Stimulated activated naive B cell treated with anti-CD40 and anti-IgM and Interleukin-4, amounts not matched to agents 10 μg/mL and 1 μg/mL and 100 μg/mL, for 72 hours (primary cell): ENCODE data around the gene THRA.
A peak's percentile ranks its signal among the peaks of the same experiment; 100 is the strongest.

ENCODE experiments used
- ATAC-seq, 2 donors: fragments of 150-1000 bp; cut with Tn5 transposase; replicated peaks; 2 replicates each; pipeline ENCODE4 v1.10.0; 2021; ENCODE audit warnings: moderate library complexity in 1 of 2
- DNase-seq: peaks from one replicate; pipeline ENCODE4 v3.0.0; 2021
- H3K27ac Mint-ChIP-seq: one replicate; pipeline ENCODE4 v1.8.0; 2022; ENCODE audit warnings: mild to moderate bottlenecking, mixed read lengths
- H3K27me3 Mint-ChIP-seq, 2 donors: one replicate each; pipeline ENCODE4 v1.8.0; 2022; ENCODE audit warnings: mixed read lengths in 2 of 2
- H3K36me3 Mint-ChIP-seq, 2 donors: one replicate each; pipeline ENCODE4 v1.8.0; 2022; ENCODE audit warnings: mixed read lengths in 2 of 2, mild to moderate bottlenecking in 1 of 2
- H3K4me1 Mint-ChIP-seq, 2 donors: one replicate each; pipeline ENCODE4 v1.8.0; 2022; ENCODE audit warnings: mixed read lengths in 2 of 2, mild to moderate bottlenecking in 1 of 2
- H3K4me3 Mint-ChIP-seq, 2 donors: one replicate each; pipeline ENCODE4 v1.8.0; 2022; ENCODE audit warnings: mild to moderate bottlenecking in 2 of 2, mixed read lengths in 2 of 2, moderate library complexity in 1 of 2
- H3K9me3 Mint-ChIP-seq, 2 donors: one replicate each; pipeline ENCODE4 v1.8.0; 2022; ENCODE audit warnings: mixed read lengths in 2 of 2, mild to moderate bottlenecking in 1 of 2

Gene THRA

DNA sequence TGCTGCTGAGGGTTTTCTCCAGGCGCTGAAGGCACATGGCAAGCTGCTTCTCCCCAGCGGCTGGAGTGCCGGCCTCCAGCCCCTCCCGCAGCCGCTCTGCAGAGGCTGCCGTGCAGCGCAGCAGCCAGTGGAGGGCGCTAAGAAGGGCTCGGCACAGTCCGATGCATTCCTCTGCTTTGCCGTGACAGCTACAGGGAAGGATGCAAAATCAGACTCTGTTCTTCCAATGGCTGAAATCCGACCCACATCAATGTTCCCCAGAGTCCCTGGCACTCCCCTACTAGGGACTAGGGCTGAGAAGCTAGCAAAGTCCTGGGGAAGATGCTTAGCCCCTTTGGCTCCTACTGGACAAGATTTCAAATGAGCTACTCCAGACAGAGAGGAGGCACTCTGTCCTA, 27.6 kb upstream of the THRA start:
- no peak overlapping the region for H3K4me3 Mint-ChIP-seq
- peaks cover 0 to 4% of the 10 kb centered on the region in 2 donors for H3K4me1 Mint-ChIP-seq
- ATAC-seq (no peak), DNase-seq (no peak)
- H3K36me3 Mint-ChIP-seq, result peaks cover 26 to 44% of the 10 kb centered on the region in 2 donors
- H3K27me3 Mint-ChIP-seq, result no peaks in the 10 kb centered on the region
- no peaks in the 10 kb centered on the region for H3K9me3 Mint-ChIP-seq
- no peak overlapping the region for H3K27ac Mint-ChIP-seq

DNA sequence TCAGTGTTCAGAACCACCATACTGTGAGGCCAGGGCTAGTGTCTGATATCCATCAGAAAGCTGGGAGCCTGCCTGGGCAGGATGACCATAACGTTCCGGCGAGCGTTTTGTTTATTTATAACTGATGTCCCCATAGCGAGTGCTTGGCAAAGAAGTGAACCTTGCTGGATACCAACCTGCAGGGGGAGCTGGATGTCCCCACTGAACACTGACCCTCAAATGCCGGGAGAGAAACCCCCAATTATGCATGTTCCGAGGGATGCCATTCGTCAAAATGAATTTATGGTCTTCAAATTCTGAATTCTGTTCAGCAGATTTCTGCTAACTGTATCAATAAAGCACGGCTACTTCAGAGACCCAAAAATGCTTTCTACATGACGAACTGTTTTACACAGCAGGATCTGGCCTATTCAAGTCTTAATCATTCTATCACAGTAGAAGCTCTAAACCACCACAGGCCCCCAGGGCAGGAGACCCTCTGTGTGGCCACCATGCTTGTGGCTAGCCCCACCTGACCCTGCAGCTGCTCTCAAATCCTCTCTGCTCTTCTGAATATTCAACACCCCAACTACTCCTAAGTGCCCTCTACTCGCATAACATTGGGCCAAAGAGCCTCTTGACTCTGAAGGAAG, 23.8 kb upstream of the THRA start:
- H3K4me3 Mint-ChIP-seq, result no peak overlapping the region
- no peaks in the 10 kb centered on the region for H3K9me3 Mint-ChIP-seq
- no peaks in the 10 kb centered on the region for H3K27me3 Mint-ChIP-seq
- DNase-seq, result no peak
- H3K4me1 Mint-ChIP-seq, result peaks cover 0 to 4% of the 10 kb centered on the region in 2 donors
- H3K27ac Mint-ChIP-seq, result no peak overlapping the region
- ATAC-seq, result peak in 1 of 2 donors; percentile 36
- H3K36me3 Mint-ChIP-seq, result peaks cover 3 to 25% of the 10 kb centered on the region in 2 donors

DNA sequence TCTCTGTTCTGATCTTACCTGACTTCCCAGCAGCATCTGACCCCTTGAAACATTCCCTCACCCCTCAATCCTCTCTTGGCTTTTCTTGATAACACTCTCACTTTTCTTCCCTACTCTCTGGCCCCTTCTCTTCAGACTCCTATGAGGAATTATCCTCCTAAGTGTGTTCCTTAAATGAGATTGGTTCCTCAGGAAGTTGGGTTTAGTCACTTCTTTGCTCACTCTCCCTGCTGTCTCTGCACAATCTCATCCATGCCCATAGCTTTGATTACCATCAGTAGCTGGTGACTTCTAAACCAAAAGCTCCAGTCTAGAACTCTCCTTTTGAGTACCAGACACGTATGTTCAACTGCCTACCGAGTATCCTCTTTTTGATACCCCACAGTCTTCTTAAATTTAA, 21.6 kb upstream of the THRA start:
- Mint-ChIP-seq H3K27me3 (no peaks in the 10 kb centered on the region), H3K9me3 (no peaks in the 10 kb centered on the region), H3K4me1 (no peaks in the 10 kb centered on the region), H3K27ac (no peak overlapping the region), H3K36me3 (peaks cover 7 to 14% of the 10 kb centered on the region in 2 donors), H3K4me3 (no peak overlapping the region)
- no peak for ATAC-seq
- DNase-seq, result no peak

DNA sequence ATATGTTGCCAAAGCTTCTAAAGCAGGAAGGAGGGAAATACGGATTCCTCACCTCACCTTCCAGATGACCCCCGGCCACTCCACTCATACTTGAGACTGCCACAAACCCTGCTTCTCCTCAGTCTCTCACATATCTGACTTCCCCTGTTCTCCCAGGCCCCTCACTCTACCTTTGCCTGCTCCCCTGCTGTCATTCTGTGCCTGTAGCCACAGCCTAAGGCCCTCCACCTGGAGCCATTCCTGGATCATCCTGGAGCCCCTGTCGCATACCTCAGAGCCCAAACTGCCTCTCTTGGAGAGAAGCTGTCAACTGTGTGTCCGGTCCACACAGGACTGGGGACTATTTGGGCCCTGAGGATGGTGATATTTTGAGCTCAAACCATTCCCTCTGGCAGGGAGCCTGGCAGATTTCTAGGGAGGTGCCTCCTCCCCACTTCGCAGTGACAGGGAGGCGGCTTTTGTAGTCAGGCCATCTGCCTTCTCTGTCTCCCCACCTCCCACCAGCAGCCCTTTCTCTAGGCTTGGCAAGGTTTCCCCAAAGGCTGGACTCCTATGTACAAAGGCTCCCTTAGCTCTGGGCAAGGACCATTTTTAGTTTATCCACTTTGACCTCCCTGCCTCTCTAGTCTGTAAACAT, 6.3 kb upstream of the THRA start:
- H3K4me3 Mint-ChIP-seq, result no peak overlapping the region
- H3K36me3 Mint-ChIP-seq, result peaks cover 0 to 8% of the 10 kb centered on the region in 2 donors
- H3K4me1 Mint-ChIP-seq, result peaks cover 8 to 11% of the 10 kb centered on the region in 2 donors
- DNase-seq (no peak), ATAC-seq (no peak)
- no peak overlapping the region for H3K27ac Mint-ChIP-seq
- H3K9me3 Mint-ChIP-seq, result no peaks in the 10 kb centered on the region
- H3K27me3 Mint-ChIP-seq, result peaks cover 4 to 13% of the 10 kb centered on the region in 2 donors

DNA sequence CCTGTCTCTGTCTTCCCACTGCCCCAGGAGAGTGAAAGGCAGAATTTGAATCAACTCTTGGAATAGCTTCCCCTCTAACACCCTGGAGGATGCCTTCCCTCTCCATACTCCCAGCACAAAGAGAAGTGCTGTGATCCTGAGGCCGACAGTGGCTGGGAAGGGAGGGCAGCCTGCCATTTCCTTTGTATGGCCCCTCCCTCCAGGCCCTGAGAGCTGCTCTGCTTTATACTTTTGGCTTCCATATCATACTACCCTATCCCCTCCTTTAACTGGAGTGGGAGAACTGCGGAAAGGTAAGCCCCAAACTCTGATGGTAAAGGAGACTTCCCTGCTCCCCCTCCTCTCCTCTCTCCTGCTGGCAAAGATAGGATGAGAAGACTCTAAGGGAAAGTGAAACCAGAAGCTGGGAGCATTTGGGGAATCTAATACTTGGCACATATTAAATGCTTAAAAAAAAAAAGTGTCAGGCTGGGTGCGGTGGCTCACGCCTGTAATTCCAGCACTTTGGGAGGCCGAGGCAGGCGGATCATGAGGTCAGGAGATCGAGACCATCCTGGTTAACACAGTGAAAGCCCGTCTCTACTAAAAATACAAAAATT, 4.5 kb upstream of the THRA start:
- Mint-ChIP-seq H3K4me3 (no peak overlapping the region), H3K4me1 (peaks cover 13 to 18% of the 10 kb centered on the region in 2 donors), H3K9me3 (no peaks in the 10 kb centered on the region), H3K27ac (no peak overlapping the region), H3K36me3 (peaks cover 0 to 4% of the 10 kb centered on the region in 2 donors), H3K27me3 (peaks cover 4 to 14% of the 10 kb centered on the region in 2 donors)
- ATAC-seq (no peak), DNase-seq (no peak)

GRCh38 chr17:40058865-40059264, 3.9 kb upstream of the THRA start:
- no peak for DNase-seq
- peaks cover 15 to 21% of the 10 kb centered on the region in 2 donors for H3K4me1 Mint-ChIP-seq
- peaks cover 0 to 4% of the 10 kb centered on the region in 2 donors for H3K36me3 Mint-ChIP-seq
- H3K27me3 Mint-ChIP-seq, result peaks cover 4 to 14% of the 10 kb centered on the region in 2 donors
- no peak overlapping the region for H3K4me3 Mint-ChIP-seq
- ATAC-seq, result no peak
- H3K27ac Mint-ChIP-seq, result no peak overlapping the region
- no peaks in the 10 kb centered on the region for H3K9me3 Mint-ChIP-seq

GRCh38 chr17:40059729-40060475, 2.9 kb upstream of the THRA start:
- H3K27me3 Mint-ChIP-seq, result peaks cover 4 to 14% of the 10 kb centered on the region in 2 donors
- no peak overlapping the region for H3K27ac Mint-ChIP-seq
- ATAC-seq (no peak), DNase-seq (no peak)
- peaks cover 18 to 28% of the 10 kb centered on the region in 2 donors for H3K4me1 Mint-ChIP-seq
- H3K9me3 Mint-ChIP-seq, result no peaks in the 10 kb centered on the region
- no peaks in the 10 kb centered on the region for H3K36me3 Mint-ChIP-seq
- H3K4me3 Mint-ChIP-seq, result no peak overlapping the region

DNA sequence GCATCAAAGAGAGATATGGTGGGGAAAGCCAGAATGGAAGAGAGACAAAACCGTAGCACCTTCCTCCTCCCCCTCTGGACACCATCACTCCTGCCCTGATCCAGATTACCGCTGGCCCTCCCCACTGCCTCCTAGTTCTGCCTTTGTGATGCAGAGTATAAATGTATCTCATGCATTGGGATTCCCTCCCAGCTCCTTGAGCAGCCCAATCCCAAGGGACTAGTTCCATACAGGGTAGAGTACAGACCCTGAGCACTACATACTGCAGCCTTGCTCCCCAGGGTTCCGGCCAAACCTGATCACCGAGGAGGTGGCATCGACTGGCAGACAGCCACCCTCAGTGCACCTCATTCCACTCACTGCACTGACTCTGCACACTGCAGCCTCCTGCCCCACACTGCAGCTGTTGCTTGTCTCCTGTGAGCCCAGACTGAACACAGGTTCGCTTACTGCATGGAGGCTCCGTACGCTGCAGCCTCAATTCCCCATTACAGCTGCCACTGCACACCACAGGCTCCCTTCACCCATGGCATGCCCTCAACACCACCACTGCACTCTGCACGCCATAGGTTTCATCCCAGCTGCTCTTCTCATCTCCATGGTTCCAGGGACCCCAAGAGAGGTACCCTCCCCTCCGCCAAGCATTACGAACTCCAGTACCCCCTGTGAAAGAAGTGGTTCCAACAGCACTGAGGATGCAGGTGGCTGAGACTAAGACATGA, 1.7 kb upstream of the THRA start:
- Mint-ChIP-seq H3K27ac (no peak overlapping the region), H3K4me1 (peaks cover 24 to 34% of the 10 kb centered on the region in 2 donors), H3K4me3 (no peak overlapping the region), H3K9me3 (no peaks in the 10 kb centered on the region), H3K36me3 (no peaks in the 10 kb centered on the region), H3K27me3 (peaks cover 4 to 14% of the 10 kb centered on the region in 2 donors)
- ATAC-seq, result no peak
- DNase-seq, result no peak

DNA sequence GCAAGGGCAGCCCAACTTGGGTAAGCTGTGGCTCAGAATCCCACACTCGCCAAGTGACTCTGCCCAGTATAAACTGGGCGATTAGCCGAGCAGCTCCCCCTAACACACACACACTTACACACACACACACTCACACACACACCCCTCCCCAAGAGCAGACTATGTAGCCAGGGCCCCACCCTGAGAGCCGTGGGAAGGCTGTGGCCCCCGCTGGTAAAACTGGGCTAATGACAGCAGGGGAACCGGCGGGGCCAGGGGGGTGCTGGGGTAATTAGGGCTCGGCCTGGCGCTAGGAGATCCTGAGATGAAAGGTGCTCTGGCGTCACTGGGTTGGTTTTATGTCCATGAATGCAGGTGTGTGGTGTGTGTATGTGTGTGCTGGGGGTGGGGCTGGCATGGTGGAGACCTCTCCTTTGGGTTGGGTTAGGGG, 1.1 kb upstream of the THRA start:
- Mint-ChIP-seq H3K4me1 (peaks cover 24 to 34% of the 10 kb centered on the region in 2 donors), H3K27me3 (peaks cover 4 to 14% of the 10 kb centered on the region in 2 donors), H3K9me3 (no peaks in the 10 kb centered on the region), H3K4me3 (peak overlapping the region; percentile 77 to 81), H3K27ac (peak overlapping the region; percentile 59), H3K36me3 (no peaks in the 10 kb centered on the region)
- DNase-seq, result no peak
- ATAC-seq, result no peak

DNA sequence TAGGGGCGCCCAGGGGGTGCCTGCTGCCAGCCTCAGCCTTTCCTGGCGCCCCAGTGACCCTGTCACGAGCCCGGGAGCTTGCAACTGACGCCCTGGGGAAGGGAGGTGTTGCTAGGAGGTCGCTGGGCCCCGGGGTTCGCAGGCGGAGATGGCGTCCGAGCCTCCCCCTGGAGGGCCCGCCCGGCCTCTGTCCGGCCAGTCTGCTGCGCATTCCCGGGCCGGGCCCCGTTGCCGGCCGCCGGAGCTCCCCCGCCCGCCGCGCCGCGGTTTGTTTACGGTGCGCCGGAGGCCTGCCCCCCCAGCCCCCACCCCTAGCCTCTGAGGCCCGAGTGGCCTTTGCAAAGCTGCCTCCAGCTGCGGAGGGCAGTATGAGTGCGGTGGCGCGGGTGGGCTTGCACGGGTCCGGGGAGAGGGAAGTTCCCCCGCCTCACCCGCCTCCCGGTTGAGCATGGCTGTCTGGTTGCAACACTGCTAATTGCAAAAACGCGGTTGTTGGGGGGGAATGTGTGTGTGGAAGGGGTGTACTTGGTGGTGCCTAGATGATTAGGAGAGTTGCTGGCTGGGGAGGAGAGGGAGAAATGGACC, 514 bp downstream of the THRA start:
- Mint-ChIP-seq H3K4me3 (peak overlapping the region; percentile 81 to 86), H3K27me3 (peaks cover 0 to 10% of the 10 kb centered on the region in 2 donors), H3K36me3 (no peaks in the 10 kb centered on the region), H3K4me1 (peaks cover 31 to 47% of the 10 kb centered on the region in 2 donors), H3K9me3 (no peaks in the 10 kb centered on the region), H3K27ac (no peak overlapping the region)
- ATAC-seq, result peak; percentile 24 to 42
- DNase-seq, result no peak

DNA sequence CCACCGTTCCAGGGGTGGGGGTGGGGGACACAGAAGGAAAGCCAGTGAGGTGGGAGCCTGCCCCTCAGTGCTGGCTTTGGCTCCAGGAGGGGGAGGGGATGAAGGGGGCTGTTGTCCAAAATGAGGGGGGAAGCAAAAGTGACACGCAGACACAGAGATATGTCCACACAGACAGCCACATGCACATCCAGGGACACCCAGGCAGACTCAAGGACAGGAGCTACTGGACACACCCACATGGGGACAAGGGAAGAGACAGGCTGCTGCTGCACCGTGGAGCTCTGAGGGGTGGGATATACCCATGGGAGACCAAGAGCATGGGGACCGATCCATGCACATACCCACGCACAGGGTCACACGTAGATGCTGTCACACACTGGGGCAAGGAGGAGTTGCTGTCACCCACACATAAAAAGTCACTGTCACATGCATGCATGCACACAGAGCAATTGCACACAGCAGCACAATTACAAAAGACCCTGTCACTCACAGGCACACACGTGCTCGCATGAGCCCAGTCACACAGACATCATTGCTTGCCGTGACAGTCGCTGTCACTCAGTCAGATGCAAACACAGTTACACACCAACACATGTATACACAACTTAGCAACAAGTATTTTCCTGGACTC, 1.3 kb downstream of the THRA start:
- Mint-ChIP-seq H3K27me3 (peaks cover 0 to 8% of the 10 kb centered on the region in 2 donors), H3K36me3 (no peaks in the 10 kb centered on the region), H3K4me1 (peaks cover 39 to 55% of the 10 kb centered on the region in 2 donors), H3K9me3 (no peaks in the 10 kb centered on the region), H3K4me3 (peak overlapping the region; percentile 81 to 86), H3K27ac (no peak overlapping the region)
- ATAC-seq (no peak), DNase-seq (no peak)

DNA sequence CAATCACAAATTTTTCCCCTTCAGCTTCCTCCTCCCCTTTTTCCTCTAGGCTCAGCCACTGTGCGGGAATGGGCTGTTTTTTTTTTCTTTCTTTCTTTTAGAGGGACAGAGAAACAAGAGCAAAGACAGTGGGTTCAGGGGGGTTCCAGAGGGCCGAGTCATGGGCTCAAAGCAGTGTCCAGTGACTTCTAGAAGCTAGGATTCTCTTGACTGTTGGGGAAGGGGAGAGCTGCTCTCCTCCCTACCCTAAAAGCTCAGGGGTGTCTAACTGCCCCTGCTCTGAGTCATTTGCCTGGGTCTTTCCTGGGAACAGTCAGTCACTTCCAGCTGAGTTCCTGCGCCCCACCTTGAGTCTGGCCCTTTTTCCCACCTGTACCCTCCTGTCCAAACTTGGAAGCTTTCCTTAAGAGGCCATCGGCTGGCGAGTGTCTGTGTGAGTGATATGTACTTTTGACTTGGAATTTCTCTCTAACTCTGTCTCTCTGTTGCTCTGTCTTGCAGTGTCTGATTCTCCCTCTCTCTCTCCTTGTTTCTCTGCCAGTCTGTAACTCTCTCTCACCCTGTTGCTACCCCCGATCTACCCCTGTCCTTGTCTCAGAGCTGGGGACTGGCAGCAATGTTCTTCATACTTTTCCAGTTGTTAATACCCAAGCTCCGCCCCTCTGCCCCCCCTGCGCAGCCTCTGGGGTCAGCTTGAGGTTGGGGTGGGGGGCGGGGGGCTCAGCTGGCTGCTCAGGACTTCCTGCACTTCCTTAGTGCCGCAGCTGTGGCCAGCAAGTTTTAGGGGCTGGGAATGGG, 2.4 kb downstream of the THRA start:
- H3K36me3 Mint-ChIP-seq, result no peaks in the 10 kb centered on the region
- DNase-seq (no peak), ATAC-seq (no peak)
- no peak overlapping the region for H3K4me3 Mint-ChIP-seq
- H3K9me3 Mint-ChIP-seq, result no peaks in the 10 kb centered on the region
- H3K27ac Mint-ChIP-seq, result no peak overlapping the region
- H3K27me3 Mint-ChIP-seq, result peaks cover 0 to 8% of the 10 kb centered on the region in 2 donors
- peaks cover 50 to 66% of the 10 kb centered on the region in 2 donors for H3K4me1 Mint-ChIP-seq
